ENCODE measurements around the gene PREX1. TPM values are rescaled to one million over a fixed set of nuclear protein-coding genes. Genes with fewer than 3 reads are reported as not detected.

PREX1 gene
- polyA plus RNA-seq, 1 donor (not counting 4 experiments of a cell fraction or from before 2014, with no cell fraction given): 0.22 TPM

DNA sequence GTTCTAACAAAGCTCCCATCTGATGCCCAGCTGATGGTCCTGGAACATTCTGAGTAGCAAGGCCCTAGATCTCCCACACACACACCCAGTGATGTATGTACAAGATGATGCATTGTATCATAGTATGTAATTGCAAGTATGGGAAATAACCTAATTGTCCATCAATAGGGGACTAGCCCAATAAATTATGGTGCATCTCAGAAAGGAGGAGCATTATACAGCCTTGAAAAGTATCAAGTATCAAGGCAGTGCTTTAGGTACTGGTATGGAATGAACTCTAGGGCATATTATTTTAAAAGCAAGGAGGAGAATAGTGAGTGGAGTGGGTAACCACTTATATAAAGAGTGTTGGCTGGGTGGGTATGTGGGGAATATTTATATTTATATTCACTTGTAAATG is 24.8 kb upstream of the PREX1 start:
- no peak for TF ChIP-seq EZH2 (IDR thresholded peaks at IDR 0.05; ENCODE audit: low read length)
- TF ChIP-seq, protein P1, sequence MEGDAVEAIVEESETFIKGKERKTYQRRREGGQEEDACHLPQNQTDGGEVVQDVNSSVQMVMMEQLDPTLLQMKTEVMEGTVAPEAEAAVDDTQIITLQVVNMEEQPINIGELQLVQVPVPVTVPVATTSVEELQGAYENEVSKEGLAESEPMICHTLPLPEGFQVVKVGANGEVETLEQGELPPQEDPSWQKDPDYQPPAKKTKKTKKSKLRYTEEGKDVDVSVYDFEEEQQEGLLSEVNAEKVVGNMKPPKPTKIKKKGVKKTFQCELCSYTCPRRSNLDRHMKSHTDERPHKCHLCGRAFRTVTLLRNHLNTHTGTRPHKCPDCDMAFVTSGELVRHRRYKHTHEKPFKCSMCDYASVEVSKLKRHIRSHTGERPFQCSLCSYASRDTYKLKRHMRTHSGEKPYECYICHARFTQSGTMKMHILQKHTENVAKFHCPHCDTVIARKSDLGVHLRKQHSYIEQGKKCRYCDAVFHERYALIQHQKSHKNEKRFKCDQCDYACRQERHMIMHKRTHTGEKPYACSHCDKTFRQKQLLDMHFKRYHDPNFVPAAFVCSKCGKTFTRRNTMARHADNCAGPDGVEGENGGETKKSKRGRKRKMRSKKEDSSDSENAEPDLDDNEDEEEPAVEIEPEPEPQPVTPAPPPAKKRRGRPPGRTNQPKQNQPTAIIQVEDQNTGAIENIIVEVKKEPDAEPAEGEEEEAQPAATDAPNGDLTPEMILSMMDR (optimal IDR thresholded peaks at IDR 0.05 in 1 of 3, IDR thresholded peaks at IDR 0.05 in 1 of 3, conservative IDR thresholded peaks at IDR 0.05 in 1 of 3; ENCODE audit: extremely low read depth in 1 of 3, insufficient read depth in 2 of 3, low read length in 3 of 3): no peak
- peaks cover 11% of the 10 kb centered on the region for H3K27me3 ChIP-seq (ENCODE audit: control insufficient read depth, extremely low read depth, insufficient read depth, low read length)
- no peaks in the 10 kb centered on the region for H3K79me2 ChIP-seq (ENCODE audit: control insufficient read depth, insufficient read depth, low read length)
- H3K9ac ChIP-seq (ENCODE audit: control insufficient read depth, extremely low read depth, insufficient read depth, low read length): no peak overlapping the region
- no peaks in the 10 kb centered on the region for H4K20me1 ChIP-seq (ENCODE audit: control insufficient read depth, extremely low read depth, insufficient read depth, low read length)
- H2AFZ ChIP-seq (ENCODE audit: control insufficient read depth, low read length): no peak overlapping the region
- peaks cover 3% of the 10 kb centered on the region for H3K9me1 ChIP-seq (ENCODE audit: control insufficient read depth, extremely low read depth, insufficient read depth, low read length)
- no peak for FAIRE-seq
- no peak for DNase-seq (ENCODE audit: low read depth, low spot score)
- H3K4me1 ChIP-seq (ENCODE audit: control insufficient read depth, extremely low read depth, insufficient read depth, low read length): no peaks in the 10 kb centered on the region
- no peak overlapping the region for H3K4me2 ChIP-seq (ENCODE audit: control insufficient read depth, extremely low read depth, insufficient read depth, low read depth, low read length)
- no peak overlapping the region for H3K27ac ChIP-seq (ENCODE audit: control insufficient read depth, insufficient read depth, low read length)
- H3K4me3 ChIP-seq (ENCODE audit: control insufficient read depth in 2 of 3, extremely low read depth in 1 of 3, insufficient read depth in 2 of 3, low read depth in 1 of 3, low read length in 3 of 3): no peak overlapping the region
- no peaks in the 10 kb centered on the region for H3K36me3 ChIP-seq (ENCODE audit: control insufficient read depth in 2 of 2, extremely low read depth in 1 of 2, insufficient read depth in 2 of 2, low read length in 2 of 2)
- dilution Hi-C loops (cut with MboI; ENCODE audit: extremely low pct_ligation_motif_present, low sequenced_read_pairs): no loop called here
- no peaks in the 10 kb centered on the region for H3K9me3 ChIP-seq (ENCODE audit: control insufficient read depth, low read depth, low read length)

DNA sequence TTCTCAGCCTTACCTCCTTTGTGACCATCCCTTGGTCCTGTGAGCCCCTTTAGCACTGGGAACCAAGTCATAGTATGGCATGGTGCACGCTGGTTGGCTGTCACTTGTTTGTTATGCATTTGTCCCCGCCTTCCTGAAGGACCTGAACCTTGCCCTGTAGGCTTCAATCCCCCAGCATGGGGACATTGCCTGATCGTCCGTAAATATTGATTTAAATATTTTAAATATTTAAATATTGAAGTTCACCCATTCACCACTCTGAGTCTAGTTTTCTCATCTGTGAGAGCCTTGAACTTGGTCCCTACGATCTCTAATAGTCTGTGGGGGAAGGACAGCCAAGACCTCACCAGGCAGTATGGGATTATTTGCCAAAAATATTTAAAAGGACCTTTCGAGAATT is 23.8 kb upstream of the PREX1 start:
- H3K4me2 ChIP-seq (ENCODE audit: control insufficient read depth, extremely low read depth, insufficient read depth, low read depth, low read length): no peak overlapping the region
- TF ChIP-seq, protein P1 (optimal IDR thresholded peaks at IDR 0.05 in 1 of 3, IDR thresholded peaks at IDR 0.05 in 1 of 3, conservative IDR thresholded peaks at IDR 0.05 in 1 of 3; ENCODE audit: extremely low read depth in 1 of 3, insufficient read depth in 2 of 3, low read length in 3 of 3): no peak
- no peak for TF ChIP-seq EZH2 (IDR thresholded peaks at IDR 0.05; ENCODE audit: low read length)
- no peaks in the 10 kb centered on the region for H3K4me1 ChIP-seq (ENCODE audit: control insufficient read depth, extremely low read depth, insufficient read depth, low read length)
- no peak overlapping the region for H3K27ac ChIP-seq (ENCODE audit: control insufficient read depth, insufficient read depth, low read length)
- no peak overlapping the region for H3K4me3 ChIP-seq (ENCODE audit: control insufficient read depth in 2 of 3, extremely low read depth in 1 of 3, insufficient read depth in 2 of 3, low read depth in 1 of 3, low read length in 3 of 3)
- no peaks in the 10 kb centered on the region for H4K20me1 ChIP-seq (ENCODE audit: control insufficient read depth, extremely low read depth, insufficient read depth, low read length)
- no peaks in the 10 kb centered on the region for H3K79me2 ChIP-seq (ENCODE audit: control insufficient read depth, insufficient read depth, low read length)
- H3K9ac ChIP-seq (ENCODE audit: control insufficient read depth, extremely low read depth, insufficient read depth, low read length): no peak overlapping the region
- peaks cover 3% of the 10 kb centered on the region for H3K9me1 ChIP-seq (ENCODE audit: control insufficient read depth, extremely low read depth, insufficient read depth, low read length)
- no peaks in the 10 kb centered on the region for H3K36me3 ChIP-seq (ENCODE audit: control insufficient read depth in 2 of 2, extremely low read depth in 1 of 2, insufficient read depth in 2 of 2, low read length in 2 of 2)
- no peaks in the 10 kb centered on the region for H3K9me3 ChIP-seq (ENCODE audit: control insufficient read depth, low read depth, low read length)
- dilution Hi-C loops (cut with MboI; ENCODE audit: extremely low pct_ligation_motif_present, low sequenced_read_pairs): no loop called here
- no peak overlapping the region for H2AFZ ChIP-seq (ENCODE audit: control insufficient read depth, low read length)
- no peak for FAIRE-seq
- DNase-seq (ENCODE audit: low read depth, low spot score): no peak
- peaks cover 11% of the 10 kb centered on the region for H3K27me3 ChIP-seq (ENCODE audit: control insufficient read depth, extremely low read depth, insufficient read depth, low read length)
